ENCODE data around the gene RASGRP2.

- TF ChIP-seq, protein P1, sequence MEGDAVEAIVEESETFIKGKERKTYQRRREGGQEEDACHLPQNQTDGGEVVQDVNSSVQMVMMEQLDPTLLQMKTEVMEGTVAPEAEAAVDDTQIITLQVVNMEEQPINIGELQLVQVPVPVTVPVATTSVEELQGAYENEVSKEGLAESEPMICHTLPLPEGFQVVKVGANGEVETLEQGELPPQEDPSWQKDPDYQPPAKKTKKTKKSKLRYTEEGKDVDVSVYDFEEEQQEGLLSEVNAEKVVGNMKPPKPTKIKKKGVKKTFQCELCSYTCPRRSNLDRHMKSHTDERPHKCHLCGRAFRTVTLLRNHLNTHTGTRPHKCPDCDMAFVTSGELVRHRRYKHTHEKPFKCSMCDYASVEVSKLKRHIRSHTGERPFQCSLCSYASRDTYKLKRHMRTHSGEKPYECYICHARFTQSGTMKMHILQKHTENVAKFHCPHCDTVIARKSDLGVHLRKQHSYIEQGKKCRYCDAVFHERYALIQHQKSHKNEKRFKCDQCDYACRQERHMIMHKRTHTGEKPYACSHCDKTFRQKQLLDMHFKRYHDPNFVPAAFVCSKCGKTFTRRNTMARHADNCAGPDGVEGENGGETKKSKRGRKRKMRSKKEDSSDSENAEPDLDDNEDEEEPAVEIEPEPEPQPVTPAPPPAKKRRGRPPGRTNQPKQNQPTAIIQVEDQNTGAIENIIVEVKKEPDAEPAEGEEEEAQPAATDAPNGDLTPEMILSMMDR (IDR thresholded peaks at IDR 0.05): no peak
- TF ChIP-seq POLR2AphosphoS5 (IDR thresholded peaks at IDR 0.05) (no peak), POLR2A (IDR thresholded peaks at IDR 0.05; ENCODE audit: low read depth) (no peak)
Measured at GRCh38 chr11:64698427-64698826, 45.5 kb downstream of the RASGRP2 start.

All from esophagus muscularis mucosa (tissue), 3 donors.